GM19043 (cell line): ENCODE data around the gene PPY.
"Not testable (repeated sequence)": the region's sequence is repeated elsewhere in the genome, so short reads cannot be mapped to it uniquely, and the experiment has no call there.

Experiments used
- ATAC-seq: cut with Tn5 transposase; IDR thresholded peaks from one replicate; pipeline ENCODE4 v1.9.1; 2021; ENCODE audit warnings: low read depth; ENCODE audit not compliant: unreplicated experiment

Gene PPY

GRCh38 chr17:43935204-43935925 lies 6.9 kb downstream of the PPY start:
- ATAC-seq: no peak

GRCh38 chr17:43932923-43933322 lies 9.4 kb downstream of the PPY start:
- no peak for ATAC-seq

GRCh38 chr17:43932357-43932756 lies 9.9 kb downstream of the PPY start:
- ATAC-seq: no peak

DNA sequence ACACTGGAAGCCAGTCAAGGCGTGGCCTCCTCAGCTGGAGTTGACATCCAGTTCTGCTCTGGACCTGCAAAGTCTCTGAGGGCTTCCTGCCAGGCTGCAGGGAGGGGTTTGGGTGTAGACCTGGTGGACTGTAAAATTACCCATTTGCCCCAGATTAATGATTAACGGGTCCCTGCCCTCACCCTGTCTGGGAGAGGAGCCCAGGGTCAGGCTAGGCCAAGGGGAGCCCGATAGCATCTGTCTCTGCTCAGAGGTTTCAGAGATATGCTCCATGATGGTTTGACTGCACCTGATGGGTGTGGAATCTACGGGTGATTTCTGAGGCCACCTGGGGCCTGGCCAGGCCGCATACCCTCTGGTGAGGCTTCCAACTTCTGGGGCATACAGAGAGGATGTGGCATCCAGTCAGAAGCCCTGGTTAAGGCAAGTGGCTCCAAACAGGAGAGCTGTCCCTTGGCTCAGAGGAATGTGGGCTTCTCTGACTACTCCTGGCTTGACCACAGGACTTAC lies 11.2 kb downstream of the PPY start:
- no peak for ATAC-seq

DNA sequence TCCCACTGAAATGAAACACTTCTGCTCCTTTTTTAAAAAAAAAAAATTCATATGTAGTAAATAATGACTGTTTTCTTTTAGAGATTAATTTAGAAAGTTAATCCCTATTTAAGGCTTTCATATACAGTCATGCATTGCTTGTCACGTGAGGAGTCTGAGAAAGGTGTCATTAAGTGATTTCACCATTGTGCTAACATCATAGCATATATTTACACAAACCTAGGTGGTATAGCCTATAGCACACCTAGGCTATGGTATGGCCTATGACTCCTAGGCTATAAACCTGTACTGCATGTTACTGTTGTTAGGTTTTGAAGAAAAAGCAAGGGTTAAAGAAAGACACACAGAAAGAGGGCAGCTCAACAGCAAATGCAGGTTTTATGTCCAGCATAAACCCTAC lies 13.7 kb downstream of the PPY start:
- ATAC-seq: no peak

GRCh38 chr17:43927929-43928328 lies 14.3 kb downstream of the PPY start:
- ATAC-seq: not testable (repeated sequence)

- no peak for ATAC-seq
These were observed 15.0 kb downstream of the PPY start for GRCh38 chr17:43927060-43927864.

DNA sequence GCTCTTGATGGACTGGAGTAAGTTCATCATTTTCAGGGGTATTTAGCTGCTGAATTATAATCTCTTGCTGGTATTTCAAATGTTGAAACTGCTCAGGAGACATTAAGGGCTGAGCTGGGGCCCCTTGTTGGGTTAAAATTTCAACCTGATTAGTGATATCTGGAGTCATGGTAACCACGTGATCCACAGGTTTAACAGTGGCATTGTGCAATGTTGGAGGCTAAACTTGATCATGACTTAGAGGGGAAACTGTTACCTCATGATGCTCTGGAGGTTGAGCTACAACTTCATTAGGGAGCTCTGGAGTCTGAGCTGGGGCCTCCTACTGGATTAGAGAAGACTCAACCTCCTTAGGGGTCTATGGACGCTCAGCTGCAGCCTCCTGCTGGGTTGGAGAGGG lies 17.7 kb downstream of the PPY start:
- no peak for ATAC-seq

GRCh38 chr17:43920500-43921095 lies 21.7 kb downstream of the PPY start:
- ATAC-seq: no peak

GRCh38 chr17:43918026-43918389 lies 24.3 kb downstream of the PPY start:
- no peak for ATAC-seq

- ATAC-seq: no peak
These were observed 24.8 kb downstream of the PPY start for GRCh38 chr17:43917348-43918025.

DNA sequence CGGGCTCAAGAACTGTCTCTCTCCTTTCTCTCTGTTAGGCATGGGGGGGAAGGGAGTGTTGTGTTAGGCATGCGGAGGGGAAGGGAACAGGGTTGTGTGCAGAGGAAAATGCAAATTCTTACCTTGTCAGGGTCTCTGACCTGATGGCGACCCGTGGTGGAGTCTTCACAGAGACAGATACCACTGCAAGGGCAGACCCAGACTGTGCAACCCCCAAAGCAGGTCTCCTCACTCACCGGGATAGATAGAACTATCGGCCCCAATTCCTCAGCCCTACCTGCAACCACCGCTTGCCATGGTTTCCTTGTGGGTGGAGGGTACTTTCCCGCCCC lies 25.3 kb downstream of the PPY start:
- no peak for ATAC-seq

- no peak for ATAC-seq
These were observed 25.9 kb downstream of the PPY start for GRCh38 chr17:43916385-43916784.

GRCh38 chr17:43915559-43915958 lies 26.7 kb downstream of the PPY start:
- no peak for ATAC-seq

- no peak for ATAC-seq
These were observed 27.8 kb downstream of the PPY start for GRCh38 chr17:43914451-43914850.

GRCh38 chr17:43913584-43913983 lies 28.7 kb downstream of the PPY start:
- no peak for ATAC-seq

GRCh38 chr17:43912635-43913304 lies 29.5 kb downstream of the PPY start:
- no peak for ATAC-seq

GRCh38 chr17:43911904-43912303 lies 30.4 kb downstream of the PPY start:
- no peak for ATAC-seq

DNA sequence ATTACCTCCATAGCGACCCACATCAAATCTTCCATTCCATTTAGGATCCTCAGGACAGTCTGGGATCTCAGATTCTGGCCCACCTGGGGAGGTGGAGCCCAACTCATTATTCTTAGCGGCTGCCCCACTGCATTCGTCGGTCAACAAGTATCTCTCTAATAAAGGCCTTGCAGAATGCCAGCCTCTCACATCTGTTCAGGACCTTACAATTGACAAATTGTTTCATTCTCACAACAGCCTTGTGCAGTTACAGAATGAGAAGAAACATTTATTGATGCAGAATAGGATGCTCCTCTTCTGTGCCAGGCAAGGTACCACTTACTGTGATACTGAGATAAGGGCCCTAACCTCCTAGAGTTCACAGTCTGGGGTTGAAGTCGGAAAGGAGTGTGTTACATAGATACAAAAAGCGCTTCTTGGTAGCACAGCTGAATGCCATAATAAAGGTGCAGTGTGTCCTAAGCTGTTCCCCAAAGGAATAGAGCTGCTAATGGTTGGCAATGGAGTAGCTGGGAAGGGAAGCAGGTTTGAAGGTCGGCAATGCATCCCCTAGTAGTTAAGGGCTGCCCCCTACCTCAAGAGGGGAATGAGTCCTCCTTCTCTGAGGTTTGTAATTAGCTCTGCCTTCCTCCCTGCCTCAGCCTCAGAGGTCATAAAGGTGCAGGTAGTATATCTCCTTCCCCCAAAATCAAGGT lies 32.6 kb downstream of the PPY start:
- ATAC-seq: no peak
